ENCODE measurements around the gene STK39.
"Not testable (repeated sequence)": the region's sequence is repeated elsewhere in the genome, so short reads cannot be mapped to it uniquely, and the experiment has no call there.

The STK39 gene

DNA sequence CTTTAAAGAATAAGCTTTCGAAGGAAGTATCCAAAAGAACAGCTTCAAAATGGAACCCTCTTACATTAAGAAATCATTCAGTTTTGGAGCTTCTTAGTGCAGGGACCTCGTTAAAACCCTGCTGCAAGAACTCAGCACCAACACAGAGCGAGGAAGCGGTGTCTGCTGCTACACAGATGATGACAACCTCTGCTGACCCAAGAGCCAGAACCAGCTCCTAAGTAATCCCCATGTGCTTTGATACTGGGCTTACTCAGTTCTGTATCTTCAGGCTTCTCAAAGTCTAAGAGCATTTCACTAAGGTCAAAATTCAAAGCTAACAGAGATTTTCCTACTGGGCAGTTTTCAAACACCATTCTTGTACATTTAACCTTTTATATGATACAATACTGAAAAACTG is 194.6 kb downstream of the STK39 start:
- DNase-seq: no peak

- DNase-seq: no peak
Observed at GRCh38 chr2:168050377-168050776, 197.0 kb downstream of the STK39 start.

- DNase-seq: no peak
Observed at GRCh38 chr2:168049609-168050008, 197.8 kb downstream of the STK39 start.

- no peak for DNase-seq
Observed at GRCh38 chr2:168047091-168047690, 200.2 kb downstream of the STK39 start.

GRCh38 chr2:168044579-168044978 is 202.8 kb downstream of the STK39 start:
- no peak for DNase-seq

DNA sequence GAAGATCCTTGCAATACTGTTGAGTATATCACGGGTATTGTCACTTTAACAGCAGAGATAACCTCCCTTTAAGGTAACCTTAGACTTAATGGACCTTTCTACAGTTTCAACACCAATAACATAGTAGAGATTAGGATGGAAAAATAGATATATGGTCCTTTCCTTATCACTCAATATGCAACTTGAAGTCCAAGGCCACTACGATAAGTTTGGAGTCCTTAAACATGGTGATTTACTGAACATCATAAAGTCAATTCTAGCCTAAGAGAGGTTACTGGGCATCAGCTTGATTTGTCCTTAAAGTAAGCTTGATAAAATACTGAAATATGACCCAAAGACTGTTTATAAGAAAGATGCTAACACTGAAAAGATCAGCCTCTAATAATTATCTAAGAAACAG is 203.2 kb downstream of the STK39 start:
- no peak for DNase-seq

DNA sequence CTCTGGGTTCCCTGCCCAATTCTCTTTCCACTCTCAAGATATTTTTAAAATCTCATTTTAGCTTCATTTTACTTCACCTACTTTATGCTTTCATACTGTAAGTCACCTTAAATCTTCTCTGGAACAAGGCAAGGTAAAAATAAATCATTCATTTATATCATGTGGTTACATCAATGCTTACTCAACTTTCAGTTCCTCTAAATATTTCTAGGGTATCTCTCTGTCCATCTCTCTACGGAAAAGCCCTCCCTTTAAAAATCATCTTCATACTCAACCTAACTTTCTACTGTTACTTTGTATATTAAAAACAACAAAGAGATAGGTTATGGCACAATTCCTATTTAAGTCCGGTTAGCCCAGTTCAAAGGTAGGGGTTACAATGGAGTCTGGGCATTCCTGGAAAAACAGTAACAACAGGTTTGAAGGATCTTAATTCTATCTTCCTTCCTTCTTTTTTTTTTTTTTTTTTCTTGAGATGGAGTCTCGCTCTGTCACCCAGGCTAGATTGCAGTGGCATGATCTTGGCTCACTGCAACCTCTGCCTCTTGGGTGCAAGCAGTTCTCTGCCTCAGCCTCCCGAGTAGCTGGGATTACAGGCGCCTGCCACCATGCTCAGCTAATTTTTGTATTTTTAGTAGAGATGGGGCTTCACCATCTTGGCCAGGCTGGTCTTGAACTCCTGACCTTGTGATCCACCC is 205.1 kb downstream of the STK39 start:
- not testable (repeated sequence) for DNase-seq

DNA sequence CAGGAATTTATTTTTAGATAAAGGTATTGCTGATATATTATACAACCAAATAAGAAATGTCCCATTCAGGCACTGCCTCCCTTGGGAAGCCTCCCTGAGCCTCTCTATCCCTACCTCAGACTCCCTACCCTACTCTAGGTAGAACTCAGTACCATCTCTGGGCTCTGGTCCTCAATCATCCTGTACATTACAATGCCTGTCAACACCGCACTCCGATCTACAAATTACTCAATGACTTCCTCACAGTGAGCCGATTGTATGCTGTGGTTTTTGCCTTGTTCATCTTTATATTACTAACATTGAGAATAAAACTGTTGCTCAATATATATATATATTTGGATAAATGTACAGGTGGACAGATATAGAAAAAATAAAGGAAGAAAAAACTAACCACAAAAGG is 207.5 kb downstream of the STK39 start:
- DNase-seq: no peak

GRCh38 chr2:168037778-168038177 is 209.6 kb downstream of the STK39 start:
- DNase-seq: no peak

DNA sequence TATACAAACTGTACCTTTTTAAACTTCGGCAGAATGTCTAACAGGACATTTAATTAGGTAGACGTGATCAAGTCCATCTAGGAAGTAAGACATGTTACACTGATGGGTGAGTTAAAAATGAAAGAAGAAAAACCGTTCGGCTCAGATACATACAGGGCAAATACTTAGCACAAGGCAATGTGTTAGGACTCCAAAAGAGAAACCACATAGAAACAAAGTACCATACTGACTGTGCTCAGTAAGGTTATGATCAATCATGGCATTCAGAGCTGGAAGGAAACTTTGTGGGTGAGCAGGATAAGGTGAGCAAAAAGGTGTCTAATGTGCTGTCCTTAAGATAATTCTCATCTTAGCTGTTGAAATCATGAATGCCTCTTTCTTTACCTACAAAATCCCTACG is 211.9 kb downstream of the STK39 start:
- no peak for DNase-seq

DNA sequence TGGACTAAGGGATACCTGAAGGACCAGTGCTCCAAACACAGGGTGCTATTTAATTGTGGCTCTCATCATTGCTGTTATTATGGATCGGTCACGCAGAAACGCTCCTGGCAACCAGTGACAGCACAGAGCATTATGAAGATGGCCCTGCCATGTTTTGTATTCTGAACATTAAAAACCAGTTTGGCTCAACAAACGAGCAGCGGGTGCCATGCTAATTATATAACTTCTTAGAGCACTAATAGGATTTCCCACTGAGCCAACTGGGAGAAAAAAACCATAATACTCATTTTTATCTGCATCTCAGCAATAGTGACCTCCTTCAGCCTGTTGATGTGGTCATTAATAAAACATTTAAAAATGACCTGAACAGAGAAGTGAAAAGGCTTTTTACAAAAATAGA is 212.8 kb downstream of the STK39 start:
- DNase-seq: peak in 3 of 56 donors; percentile 8 to 28 (median 11)

DNA sequence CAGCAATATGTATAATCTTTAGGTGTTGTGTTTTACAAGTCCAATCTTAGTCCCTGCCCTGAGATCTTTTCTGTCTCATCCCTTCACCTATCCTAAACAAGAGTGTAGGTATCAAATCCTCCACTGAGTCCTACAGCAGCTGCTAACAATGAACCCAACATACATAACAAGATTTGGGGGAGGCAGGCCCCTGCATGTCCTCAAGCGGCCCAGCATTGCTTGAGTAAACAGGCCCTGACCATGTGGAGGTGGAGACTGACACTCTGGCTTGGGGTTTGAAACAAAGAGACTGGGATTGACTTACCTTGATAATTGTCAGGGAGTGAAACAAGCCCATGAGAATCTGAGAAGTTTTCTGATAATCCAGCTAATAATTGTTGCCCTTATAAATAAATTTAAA is 213.4 kb downstream of the STK39 start:
- no peak for DNase-seq

DNA sequence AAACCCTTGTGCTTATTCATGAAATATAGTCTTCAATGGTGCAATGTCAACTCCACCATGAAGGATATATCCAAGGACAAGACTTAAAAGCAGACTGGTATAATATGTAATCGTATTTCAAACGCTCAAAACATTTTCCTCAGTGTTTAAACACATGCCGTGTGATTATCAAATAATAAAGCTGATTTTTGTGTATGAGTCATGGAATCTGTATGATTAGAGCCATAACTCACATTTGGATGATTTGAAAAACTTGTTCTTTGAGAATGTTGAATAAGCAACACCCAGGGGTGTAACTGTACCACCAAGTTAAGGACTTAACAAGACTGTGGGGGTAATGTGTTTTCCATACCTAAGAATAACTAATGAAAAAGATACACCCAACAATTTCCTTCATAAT is 215.3 kb downstream of the STK39 start:
- no peak for DNase-seq

DNA sequence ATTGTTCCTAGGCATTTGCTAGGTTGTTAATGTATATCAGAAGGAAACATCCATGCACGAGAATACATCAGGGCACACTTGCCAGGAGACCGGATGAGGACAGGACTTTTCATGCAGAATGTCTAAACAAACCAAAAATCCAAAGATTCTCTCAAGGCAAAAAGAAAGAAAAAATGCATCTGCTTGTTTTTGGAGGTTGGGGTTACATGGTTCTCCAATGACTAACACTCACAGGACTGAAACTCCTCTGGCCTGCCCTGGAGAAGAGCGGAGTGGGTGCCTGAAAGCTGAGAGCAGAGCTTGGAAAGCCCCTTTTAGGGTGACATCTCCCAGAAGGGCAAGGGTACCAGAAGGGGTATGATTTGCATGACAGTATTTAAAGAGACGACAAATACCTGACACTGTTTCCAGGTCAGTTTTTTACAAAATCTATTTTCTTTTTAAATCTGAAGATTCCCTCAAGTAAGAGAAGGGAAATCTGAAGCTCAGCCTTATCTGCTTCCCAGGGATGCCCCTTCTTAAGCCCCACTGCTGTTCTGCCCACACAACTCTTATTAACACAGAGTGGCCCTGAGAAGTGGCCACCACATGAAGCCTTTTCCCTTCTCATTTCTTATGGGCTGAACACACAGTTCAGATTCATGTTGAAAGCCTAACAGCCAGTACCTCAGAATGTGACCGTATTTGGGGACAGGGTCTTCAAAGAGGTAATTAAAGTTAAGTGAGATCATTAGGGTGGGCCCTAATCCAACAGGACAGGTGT is 216.4 kb downstream of the STK39 start:
- DNase-seq: no peak

DNA sequence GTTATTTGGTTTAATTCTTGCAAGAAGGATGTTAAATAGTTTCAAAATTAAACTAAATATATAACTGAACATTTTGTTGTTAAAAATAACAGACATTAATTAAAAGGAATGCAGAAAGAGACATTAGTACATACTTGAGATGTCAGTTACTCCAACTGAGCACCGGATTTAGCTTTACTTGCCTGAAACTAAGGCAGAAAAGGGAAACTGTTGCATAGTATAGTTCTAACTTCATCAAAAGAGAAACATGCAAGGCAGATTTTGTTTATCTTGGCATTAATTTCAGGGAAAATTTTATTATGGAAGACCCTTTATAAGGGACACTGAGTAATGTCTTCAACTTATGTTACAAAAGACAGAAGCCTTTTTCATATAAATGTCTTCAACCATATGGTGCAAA is 218.3 kb downstream of the STK39 start:
- DNase-seq: no peak

DNA sequence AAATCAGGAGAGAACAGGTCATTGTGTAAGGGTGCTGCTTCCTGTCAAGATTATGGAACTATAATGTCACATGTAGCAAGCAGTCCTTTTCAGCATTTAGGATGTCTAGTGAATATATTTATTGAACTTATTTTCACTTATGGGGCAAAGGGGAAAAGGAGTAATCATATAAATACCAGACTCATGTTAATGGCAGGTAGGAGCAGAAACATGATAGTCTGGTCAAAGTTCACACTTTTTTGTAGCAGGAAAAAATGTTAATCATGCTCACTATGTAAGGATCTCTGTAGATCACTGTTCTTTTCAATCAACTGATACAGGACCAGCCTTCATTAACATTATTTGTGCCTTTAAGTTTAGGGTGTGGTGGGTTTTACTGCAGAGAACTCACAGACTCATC is 219.0 kb downstream of the STK39 start:
- DNase-seq: no peak

DNA sequence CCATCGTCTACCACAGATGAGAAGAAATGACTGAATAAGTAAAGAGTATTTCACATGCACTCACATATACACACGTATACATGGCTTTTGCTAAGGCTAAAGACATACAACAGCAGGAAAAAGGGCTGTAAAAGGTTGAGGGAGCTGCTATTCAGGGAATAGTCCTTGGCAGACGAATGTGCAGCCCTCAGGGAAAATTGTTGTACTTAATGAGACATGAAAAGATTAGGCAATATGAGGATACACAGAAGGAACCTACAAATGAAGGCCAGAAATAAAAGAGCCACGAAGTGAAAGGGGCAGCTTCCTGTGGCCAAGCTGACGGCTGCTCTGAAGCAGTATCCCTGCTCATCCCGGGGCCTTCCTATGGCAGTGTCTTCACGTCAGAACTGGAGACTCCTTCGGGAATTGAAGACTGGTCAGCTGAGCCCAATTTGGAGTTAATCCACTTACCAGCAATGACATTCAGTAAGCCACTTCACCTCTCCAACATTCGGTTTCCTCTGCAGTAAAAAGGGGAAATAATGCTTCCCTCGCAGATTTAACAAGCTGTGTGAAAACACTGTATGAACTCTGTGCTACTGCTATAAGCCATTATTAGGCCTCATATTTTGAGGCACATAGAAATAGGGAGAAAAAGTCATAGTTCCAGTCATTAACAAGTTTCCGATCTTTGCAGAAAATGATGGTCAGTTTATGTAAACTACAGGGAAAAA is 221.8 kb downstream of the STK39 start:
- no peak for DNase-seq

GRCh38 chr2:168024459-168024858 is 222.9 kb downstream of the STK39 start:
- no peak for DNase-seq

GRCh38 chr2:168021800-168022587 is 225.4 kb downstream of the STK39 start:
- DNase-seq: no peak

DNA sequence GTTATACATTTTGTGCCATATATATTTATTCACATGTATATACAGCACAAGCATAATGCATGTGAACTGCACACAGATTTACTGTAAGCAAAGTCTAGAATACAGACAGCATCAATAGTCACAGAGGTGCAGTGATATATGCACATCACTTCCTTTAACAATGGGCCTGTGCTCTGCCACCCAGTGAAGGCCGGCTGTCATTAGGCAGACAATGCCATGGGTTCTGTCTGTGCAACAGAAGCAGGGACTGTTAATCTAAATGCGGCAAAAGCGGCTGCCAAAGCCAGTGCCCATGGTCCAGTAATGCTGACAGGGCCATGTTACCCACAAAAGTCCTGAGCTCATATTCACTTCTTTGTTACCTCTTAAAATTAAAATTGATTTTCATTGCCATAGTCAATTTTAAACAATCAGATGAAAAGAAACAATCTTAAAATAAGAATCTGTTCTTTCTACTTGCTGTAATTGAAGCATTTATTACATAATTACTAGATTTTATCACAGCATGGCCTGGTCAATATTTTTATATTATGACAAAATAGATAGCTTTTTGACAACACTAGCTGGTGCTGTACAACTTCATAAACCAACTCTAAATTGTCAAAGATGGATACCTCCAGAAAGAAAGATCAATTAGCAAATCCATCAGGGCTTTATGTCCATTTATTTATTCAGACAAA is 232.0 kb downstream of the STK39 start:
- DNase-seq: peak in 26 of 56 donors; percentile 3 to 57 (median 16)

DNA sequence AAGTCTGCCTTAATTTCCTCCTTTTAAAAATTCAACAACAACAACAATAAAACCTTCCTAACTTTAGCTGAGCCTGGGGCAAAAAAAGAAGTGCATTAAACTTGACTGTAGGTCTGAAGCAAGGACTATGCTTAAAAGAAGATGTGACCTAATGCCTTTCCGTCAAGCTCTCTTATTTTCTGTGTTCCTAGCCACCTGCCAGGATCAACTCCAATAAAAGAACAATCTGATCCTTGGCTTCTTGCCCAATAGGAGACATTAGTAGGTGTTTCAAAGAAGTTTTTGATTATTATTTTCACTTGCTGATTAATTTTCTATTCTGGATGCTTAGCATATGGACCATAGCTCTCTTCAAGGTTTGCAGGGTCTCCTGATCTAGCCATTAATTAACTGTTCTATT is 237.5 kb downstream of the STK39 start:
- DNase-seq: no peak
